ENCODE results near the gene TOMM7.

- TF ChIP-seq POLR2A (IDR thresholded peaks at IDR 0.05; ENCODE audit: low read depth) = no peak
- TF ChIP-seq, protein P1, sequence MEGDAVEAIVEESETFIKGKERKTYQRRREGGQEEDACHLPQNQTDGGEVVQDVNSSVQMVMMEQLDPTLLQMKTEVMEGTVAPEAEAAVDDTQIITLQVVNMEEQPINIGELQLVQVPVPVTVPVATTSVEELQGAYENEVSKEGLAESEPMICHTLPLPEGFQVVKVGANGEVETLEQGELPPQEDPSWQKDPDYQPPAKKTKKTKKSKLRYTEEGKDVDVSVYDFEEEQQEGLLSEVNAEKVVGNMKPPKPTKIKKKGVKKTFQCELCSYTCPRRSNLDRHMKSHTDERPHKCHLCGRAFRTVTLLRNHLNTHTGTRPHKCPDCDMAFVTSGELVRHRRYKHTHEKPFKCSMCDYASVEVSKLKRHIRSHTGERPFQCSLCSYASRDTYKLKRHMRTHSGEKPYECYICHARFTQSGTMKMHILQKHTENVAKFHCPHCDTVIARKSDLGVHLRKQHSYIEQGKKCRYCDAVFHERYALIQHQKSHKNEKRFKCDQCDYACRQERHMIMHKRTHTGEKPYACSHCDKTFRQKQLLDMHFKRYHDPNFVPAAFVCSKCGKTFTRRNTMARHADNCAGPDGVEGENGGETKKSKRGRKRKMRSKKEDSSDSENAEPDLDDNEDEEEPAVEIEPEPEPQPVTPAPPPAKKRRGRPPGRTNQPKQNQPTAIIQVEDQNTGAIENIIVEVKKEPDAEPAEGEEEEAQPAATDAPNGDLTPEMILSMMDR (IDR thresholded peaks at IDR 0.05) = no peak
These were observed 40.7 kb upstream of the TOMM7 start for GRCh38 chr7:22863156-22863899.
